HFF-Myc (cell line): ENCODE data around the gene ACAP1.

Experiments used
- DNase-seq: peaks from one replicate; pipeline ENCODE4 v3.0.0-alpha.2; 2011; ENCODE audit warnings: low read depth; ENCODE audit errors: extremely low read depth
- H3K4me3 ChIP-seq: replicated peaks from 2 replicates; pipeline ENCODE4 v1.5.1; 2011; ENCODE audit warnings: low read depth, mild to moderate bottlenecking, control low read depth, low read length
- CTCF ChIP-seq: IDR thresholded peaks from 2 replicates; pipeline ENCODE4 v1.5.1; 2012; ENCODE audit warnings: mild to moderate bottlenecking, low read depth, low read length, control low read depth; ENCODE audit errors: missing control alignments

The ACAP1 gene

GRCh38 chr17:7318121-7318860, 18.0 kb upstream of the ACAP1 start:
- no peak overlapping the region for H3K4me3 ChIP-seq
- DNase-seq: no peak
- no peak for TF ChIP-seq CTCF

- no peak for DNase-seq
- H3K4me3 ChIP-seq: no peak overlapping the region
These were observed 14.9 kb upstream of the ACAP1 start for GRCh38 chr17:7321466-7321865.

GRCh38 chr17:7322520-7323194, 13.7 kb upstream of the ACAP1 start:
- no peak for TF ChIP-seq CTCF
- DNase-seq: no peak
- no peak overlapping the region for H3K4me3 ChIP-seq

More at GRCh38 chr17:7321466-7321865, 14.9 kb upstream of the ACAP1 start:
- TF ChIP-seq CTCF: no peak

GRCh38 chr17:7323731-7324437, 12.4 kb upstream of the ACAP1 start:
- no peak for DNase-seq
- no peak overlapping the region for H3K4me3 ChIP-seq
- TF ChIP-seq CTCF: peak; percentile 95

- H3K4me3 ChIP-seq: no peak overlapping the region
- no peak for TF ChIP-seq CTCF
- DNase-seq: no peak
These were observed 11.9 kb upstream of the ACAP1 start for GRCh38 chr17:7324438-7324779.

GRCh38 chr17:7325031-7325528, 11.2 kb upstream of the ACAP1 start:
- DNase-seq: no peak
- no peak for TF ChIP-seq CTCF
- H3K4me3 ChIP-seq: no peak overlapping the region
